Aorta (tissue), 5 donors: ENCODE results near the gene TUG1. TPM values are rescaled to one million over a fixed set of nuclear protein-coding genes. Genes with fewer than 3 reads are reported as not detected.

ENCODE experiments used
- ATAC-seq: fragments of 200-7000 bp; cut with Tn5 transposase; one replicate; pipeline ENCODE4 v1.9.1; 2022; ENCODE audit warnings: moderate library complexity; ENCODE audit not compliant: low FRiP score
- DNase-seq, 2 donors: peaks; one replicate each; pipeline ENCODE4 v3.0.0-alpha.2; 2020
- H3K27ac ChIP-seq, 2 donors: one replicate each; pipeline ENCODE4 v1.5.1; 2013; ENCODE audit warnings: low read length in 2 of 2, mild to moderate bottlenecking in 2 of 2, moderate library complexity in 2 of 2, control low read depth in 1 of 2, inconsistent platforms in 1 of 2, low read depth in 1 of 2
- H3K27me3 ChIP-seq, 2 donors: one replicate each; pipeline ENCODE4 v1.6.1; 2013; ENCODE audit warnings: control low read depth in 1 of 2, low read length in 1 of 2, mild to moderate bottlenecking in 1 of 2, moderate library complexity in 1 of 2; ENCODE audit not compliant: insufficient read depth in 2 of 2, control insufficient read depth in 1 of 2
- H3K36me3 ChIP-seq, 2 donors: one replicate each; pipeline ENCODE4 v1.6.1; 2013; ENCODE audit warnings: control low read depth in 1 of 2, low read length in 1 of 2, mild to moderate bottlenecking in 1 of 2; ENCODE audit not compliant: insufficient read depth in 2 of 2, control insufficient read depth in 1 of 2
- H3K4me1 ChIP-seq, 2 donors: one replicate each; pipeline ENCODE4 v1.6.1; 2013; ENCODE audit warnings: low read length in 2 of 2, control low read depth in 1 of 2, mild to moderate bottlenecking in 1 of 2, moderate library complexity in 1 of 2; ENCODE audit not compliant: insufficient read depth in 2 of 2, control insufficient read depth in 1 of 2
- H3K4me3 ChIP-seq, 2 donors: one replicate each; pipeline ENCODE4 v1.5.1; 2013; ENCODE audit warnings: low read length in 2 of 2, control low read depth in 1 of 2, mild to moderate bottlenecking in 1 of 2
- H3K9me3 ChIP-seq: one replicate; pipeline ENCODE4 v1.6.1; 2013; ENCODE audit warnings: mild to moderate bottlenecking, low read length; ENCODE audit not compliant: control insufficient read depth
- WGBS, 2 donors: extraction: QIAGEN DNeasy Blood & Tissue Kit; methylation state at CpG; one replicate each; pipeline ENCODE4 v1.1.7; 2013; 5-methylcytosine and 5-hydroxymethylcytosine counted together
- intact Hi-C, 2 donors: fragments of 100-400 bp; cut with DNase I; formaldehyde crosslinking; loops; one replicate each; pipeline versions ENCODE4 v1.14.2 to v1.15.0; 2022
- polyA plus RNA-seq, 2 donors: library from polyadenylated mRNA; stranded (reverse); fragments of 200-250 nt; gene quantifications; one replicate each; pipeline ENCODE4 v1.2.3, GENCODE V29; 2013
- total RNA-seq, 2 donors: library from RNA; stranded (reverse); fragmentation: NEBNext Ultra II Directional; extraction: Animal tissue kit (Norgen Biotek cat#: 25700); gene quantifications; one replicate each; pipeline ENCODE4 v1.2.1, GENCODE V29; 2021
- donor health status: healthy with polysubstance abuse.
- donor health status: Bipolar disorder and iron deficiency.
- donor health status: DM: no; HTN: no; CAD: no.
- donor health status: DM: no; HTN: no; CAD: no.
- donor health status: DM: yes; HTN: yes; CAD: no.

The TUG1 gene
- total and polyA plus RNA-seq, 4 donors: 10.6 to 89.4 (median 77.0) TPM

GRCh38 chr22:30943368-30943767 lies 25.7 kb upstream of the TUG1 start:
- no peak for DNase-seq
- Histone ChIP-seq H3K9me3 (no peaks in the 10 kb centered on the region), H3K27me3 (no peaks in the 10 kb centered on the region), H3K27ac (peak overlapping the region; percentile 6 to 66), H3K4me3 (no peak overlapping the region), H3K4me1 (peaks cover 0 to 1% of the 10 kb centered on the region in 2 donors), H3K36me3 (peaks cover 6 to 8% of the 10 kb centered on the region in 2 donors)
- WGBS, 2 donors: 28 to 34% methylated on average over 3 of the region's 3 CpGs
- intact Hi-C loops: no loop called here
- no peak for ATAC-seq

GRCh38 chr22:30944986-30945385 lies 24.1 kb upstream of the TUG1 start:
- ATAC-seq (no peak), DNase-seq (no peak)
- no peaks in the 10 kb centered on the region for H3K27me3 ChIP-seq
- peaks cover 3 to 4% of the 10 kb centered on the region in 2 donors for H3K4me1 ChIP-seq
- H3K4me3 ChIP-seq: no peak overlapping the region
- peaks cover 4 to 6% of the 10 kb centered on the region in 2 donors for H3K36me3 ChIP-seq
- 62 to 66% methylated on average over 4 of the region's 4 CpGs for WGBS, 2 donors
- intact Hi-C loops: loop anchor here (5.0 kb wide), 3 partner anchors 92 to 287 kb away; no protein-coding TSS in a partner anchor
- H3K27ac ChIP-seq: peak overlapping the region; percentile 87 to 95
- no peaks in the 10 kb centered on the region for H3K9me3 ChIP-seq

- Histone ChIP-seq H3K36me3 (peaks cover 2 to 4% of the 10 kb centered on the region in 2 donors), H3K4me3 (no peak overlapping the region), H3K27me3 (no peaks in the 10 kb centered on the region), H3K9me3 (no peaks in the 10 kb centered on the region), H3K4me1 (peaks cover 4 to 5% of the 10 kb centered on the region in 2 donors), H3K27ac (peak overlapping the region; percentile 87 to 95)
- no peak for ATAC-seq
- intact Hi-C loops: loop anchor here (5.0 kb wide), 3 partner anchors 92 to 287 kb away; no protein-coding TSS in a partner anchor
- no peak for DNase-seq
- 79 to 83% methylated on average over 2 of the region's 2 CpGs for whole genome bisulfite sequencing, 2 donors
Observed at GRCh38 chr22:30945653-30946052, 23.4 kb upstream of the TUG1 start.

GRCh38 chr22:30946354-30946753 lies 22.7 kb upstream of the TUG1 start:
- no peak overlapping the region for H3K4me3 ChIP-seq
- WGBS, 2 donors: 72 to 82% methylated on average over 7 of the region's 7 CpGs
- H3K27me3 ChIP-seq: no peaks in the 10 kb centered on the region
- H3K4me1 ChIP-seq: peaks cover 4 to 5% of the 10 kb centered on the region in 2 donors
- H3K27ac ChIP-seq: peak overlapping the region; percentile 58 to 69
- DNase-seq (no peak), ATAC-seq (no peak)
- intact Hi-C loops: loop anchor here (5.0 kb wide), 3 partner anchors 91 to 286 kb away; no protein-coding TSS in a partner anchor
- H3K9me3 ChIP-seq: no peaks in the 10 kb centered on the region
- peaks cover 0 to under 1% of the 10 kb centered on the region in 2 donors for H3K36me3 ChIP-seq

- no peaks in the 10 kb centered on the region for H3K27me3 ChIP-seq
- DNase-seq: peak; percentile 73 to 86
- H3K36me3 ChIP-seq: no peaks in the 10 kb centered on the region
- intact Hi-C loops: loop anchor here (1.0 to 5.0 kb wide), 6 partner anchors 21 to 285 kb away; partner anchors contain the start of gene MORC2 (in 1 of the 2)
- H3K9me3 ChIP-seq: no peaks in the 10 kb centered on the region
- peaks cover 4 to 5% of the 10 kb centered on the region in 2 donors for H3K4me1 ChIP-seq
- H3K27ac ChIP-seq: peak overlapping the region; percentile 58 to 69
- no peak overlapping the region for H3K4me3 ChIP-seq
- 10 to 11% methylated on average over 5 of the region's 5 CpGs for WGBS, 2 donors
- ATAC-seq: peak; percentile 80
Observed at GRCh38 chr22:30947173-30947815, 21.8 kb upstream of the TUG1 start.

- peak overlapping the region; percentile 72 to 74 for H3K27ac ChIP-seq
- no peak overlapping the region for H3K4me3 ChIP-seq
- no peaks in the 10 kb centered on the region for H3K9me3 ChIP-seq
- no peaks in the 10 kb centered on the region for H3K27me3 ChIP-seq
- H3K4me1 ChIP-seq: peaks cover 5 to 8% of the 10 kb centered on the region in 2 donors
- no peak for DNase-seq
- 0 to 5% methylated on average over 2 of the region's 2 CpGs for WGBS, 2 donors
- intact Hi-C loops: loop anchor here (1.0 to 5.0 kb wide), 6 partner anchors 20 to 284 kb away; partner anchors contain the start of gene MORC2 (in 1 of the 2)
- peak; percentile 83 for ATAC-seq
- H3K36me3 ChIP-seq: no peaks in the 10 kb centered on the region
Observed at GRCh38 chr22:30947816-30948454, 21.1 kb upstream of the TUG1 start.

GRCh38 chr22:30948930-30949342 lies 20.1 kb upstream of the TUG1 start:
- intact Hi-C loops: loop anchor here (5.0 kb wide), 3 partner anchors 88 to 283 kb away; no protein-coding TSS in a partner anchor
- Histone ChIP-seq H3K9me3 (no peaks in the 10 kb centered on the region), H3K4me1 (peaks cover 5 to 8% of the 10 kb centered on the region in 2 donors), H3K27me3 (no peaks in the 10 kb centered on the region), H3K36me3 (no peaks in the 10 kb centered on the region), H3K4me3 (no peak overlapping the region), H3K27ac (peak overlapping the region; percentile 74 to 96)
- no peak for DNase-seq
- WGBS, 2 donors: 4 to 8% methylated on average over 3 of the region's 3 CpGs
- ATAC-seq: peak; percentile 26

GRCh38 chr22:30949934-30950660 lies 19.0 kb upstream of the TUG1 start:
- Histone ChIP-seq H3K4me3 (no peak overlapping the region), H3K27me3 (no peaks in the 10 kb centered on the region), H3K36me3 (no peaks in the 10 kb centered on the region), H3K4me1 (peaks cover 5 to 7% of the 10 kb centered on the region in 2 donors), H3K27ac (peak overlapping the region; percentile 70 to 96), H3K9me3 (no peaks in the 10 kb centered on the region)
- intact Hi-C loops: loop anchor here (5.0 kb wide), 4 partner anchors 37 to 282 kb away; no protein-coding TSS in a partner anchor
- WGBS, 2 donors: 64 to 72% methylated on average over 7 of the region's 7 CpGs
- DNase-seq (no peak), ATAC-seq (no peak)
